Loucy (cell line): Measurements from ENCODE around the gene NAALADL1.

Source experiments
- H2AFZ ChIP-seq: fragments of 200-600 bp; sonication (generic); 2 replicates; pipeline ENCODE4 v1.6.0; 2016; ENCODE audit warnings: antibody characterized with exemption, mild to moderate bottlenecking, low read length, moderate library complexity
- H3F3A ChIP-seq: fragments of 200-600 bp; 2 replicates; pipeline ENCODE4 v1.6.0; 2016; ENCODE audit warnings: antibody characterized with exemption, low read depth, mild to moderate bottlenecking
- H3K27me3 ChIP-seq: fragments of 200-600 bp; sonication (generic); 2 replicates; pipeline ENCODE4 v1.6.1; 2014; ENCODE audit warnings: low read length, mild to moderate bottlenecking; ENCODE audit not compliant: insufficient read depth, poor library complexity, severe bottlenecking
- H3K36me3 ChIP-seq: fragments of 200-600 bp; sonication (generic); 2 replicates; pipeline ENCODE4 v1.6.1; 2016; ENCODE audit warnings: low read length; ENCODE audit not compliant: insufficient read depth
- H3K4me1 ChIP-seq: fragments of 200-600 bp; sonication (generic); 2 replicates; pipeline ENCODE4 v1.5.1; 2014; ENCODE audit warnings: low read length, mild to moderate bottlenecking; ENCODE audit not compliant: insufficient read depth, poor library complexity, severe bottlenecking
- H3K4me2 ChIP-seq: fragments of 200-600 bp; sonication (generic); 2 replicates; pipeline ENCODE4 v1.6.0; 2014; ENCODE audit warnings: antibody characterized with exemption, low read length, low read depth, mild to moderate bottlenecking; ENCODE audit not compliant: poor library complexity, severe bottlenecking
- H3K4me3 ChIP-seq: fragments of 200-600 bp; sonication (generic); 2 replicates; pipeline ENCODE4 v1.5.1; 2014; ENCODE audit warnings: low read length, mild to moderate bottlenecking, mixed read lengths; ENCODE audit not compliant: poor library complexity, severe bottlenecking
- H3K79me2 ChIP-seq: fragments of 200-600 bp; sonication (generic); 2 replicates; pipeline ENCODE4 v1.6.1; 2014; ENCODE audit warnings: low read length; ENCODE audit not compliant: insufficient read depth
- H3K9ac ChIP-seq: fragments of 200-600 bp; sonication (generic); 2 replicates; pipeline ENCODE4 v1.6.0; 2014; ENCODE audit warnings: mild to moderate bottlenecking, low read depth, low read length, moderate library complexity; ENCODE audit not compliant: poor library complexity, severe bottlenecking
- H3K9me2 ChIP-seq: fragments of 200-600 bp; sonication (generic); replicated peaks from 2 replicates; pipeline ENCODE4 v1.6.1; 2016; ENCODE audit warnings: low read depth, low read length, mixed read lengths
- H3K9me3 ChIP-seq: fragments of 200-600 bp; sonication (generic); 2 replicates; pipeline ENCODE4 v1.6.1; 2014; ENCODE audit warnings: mild to moderate bottlenecking, antibody characterized with exemption, low read length, low read depth; ENCODE audit not compliant: insufficient read depth
- H4K20me1 ChIP-seq: fragments of 200-600 bp; sonication (generic); 2 replicates; pipeline ENCODE4 v1.6.0; 2014; ENCODE audit warnings: antibody characterized with exemption, low read length, mild to moderate bottlenecking; ENCODE audit not compliant: insufficient read depth, poor library complexity, severe bottlenecking
- CTCF ChIP-seq: fragments of 200-600 bp; sonication (generic); conservative IDR thresholded peaks from 2 replicates; pipeline ENCODE4 v1.5.1; 2014; ENCODE audit warnings: mild to moderate bottlenecking, antibody characterized with exemption, low read length
- EZH2phosphoT487 ChIP-seq: fragments of 200-600 bp; IDR thresholded peaks from 2 replicates; pipeline ENCODE4 v1.6.1; 2018; ENCODE audit warnings: antibody characterized with exemption, mild to moderate bottlenecking, moderate library complexity, borderline replicate concordance

NAALADL1 gene

GRCh38 chr11:65043881-65044501 lies 14.4 kb downstream of the NAALADL1 start:
- Histone ChIP-seq H4K20me1 (peaks cover 14% of the 10 kb centered on the region), H3K4me1 (peaks cover 30% of the 10 kb centered on the region)

GRCh38 chr11:65042891-65043290 lies 15.5 kb downstream of the NAALADL1 start:
- H3K4me1 ChIP-seq = peaks cover 30% of the 10 kb centered on the region
- H3K9me3 ChIP-seq = no peaks in the 10 kb centered on the region
- peaks cover 39% of the 10 kb centered on the region for H3K79me2 ChIP-seq
- no peaks in the 10 kb centered on the region for H3K27me3 ChIP-seq
- no peaks in the 10 kb centered on the region for H3K9me2 ChIP-seq
- TF ChIP-seq CTCF (no peak), EZH2phosphoT487 (no peak)
- peak overlapping the region; percentile 82 for H3K4me3 ChIP-seq
- no peak overlapping the region for H2AFZ ChIP-seq
- H3K9ac ChIP-seq = peak overlapping the region; percentile 81
- peak overlapping the region; percentile 77 for H3K4me2 ChIP-seq
- H3F3A ChIP-seq = peaks cover 6% of the 10 kb centered on the region; the same call in 1 of the 2 replicates
- H3K36me3 ChIP-seq = no peaks in the 10 kb centered on the region; the same call in 1 of the 2 replicates
- H4K20me1 ChIP-seq = peaks cover 14% of the 10 kb centered on the region

More at GRCh38 chr11:65043881-65044501, 14.4 kb downstream of the NAALADL1 start:
- peak overlapping the region; percentile 77 for H3K4me2 ChIP-seq
- TF ChIP-seq CTCF = no peak
- TF ChIP-seq EZH2phosphoT487 = no peak
- H3K27me3 ChIP-seq = no peaks in the 10 kb centered on the region
- no peak overlapping the region for H2AFZ ChIP-seq
- peaks cover 6% of the 10 kb centered on the region; the same call in 1 of the 2 replicates for H3F3A ChIP-seq
- H3K79me2 ChIP-seq = peaks cover 39% of the 10 kb centered on the region
- peak overlapping the region; percentile 81 for H3K9ac ChIP-seq
- H3K9me3 ChIP-seq = no peaks in the 10 kb centered on the region
- H3K9me2 ChIP-seq = no peaks in the 10 kb centered on the region
- H3K4me3 ChIP-seq = peak overlapping the region; percentile 82
- no peaks in the 10 kb centered on the region for H3K36me3 ChIP-seq

GRCh38 chr11:65040847-65041622 lies 17.3 kb downstream of the NAALADL1 start, which contains the start of gene SAC3D1:
Gene SAC3D1, plus strand, starts transcription at chr11:65041210. Its CDS starts 83 bp downstream, at chr11:65041293.
- peaks cover 30% of the 10 kb centered on the region for H3K4me1 ChIP-seq
- no peaks in the 10 kb centered on the region; the same call in 1 of the 2 replicates for H3K36me3 ChIP-seq

More at GRCh38 chr11:65040847-65041622, 17.3 kb downstream of the NAALADL1 start, which contains the start of gene SAC3D1:
- Histone ChIP-seq H3K9ac (peak within 1 kb of the TSS; percentile 81), H3K9me3 (no peaks in the 10 kb centered on the region), H3K4me3 (peak within 1 kb of the TSS; percentile 82), H4K20me1 (peaks cover 14% of the 10 kb centered on the region), H2AFZ (peak within 1 kb of the TSS; percentile 82), H3F3A (peaks cover 6% of the 10 kb centered on the region; the same call in 1 of the 2 replicates), H3K9me2 (no peaks in the 10 kb centered on the region), H3K79me2 (peaks cover 39% of the 10 kb centered on the region), H3K27me3 (no peaks in the 10 kb centered on the region), H3K4me2 (peak within 1 kb of the TSS; percentile 77)
- TF ChIP-seq EZH2phosphoT487 = no peak
- no peak for TF ChIP-seq CTCF
